Kidney epithelial cell (primary cell): ENCODE data around the gene CLSTN3. TPM values are rescaled to one million over a fixed set of nuclear protein-coding genes. Genes with fewer than 3 reads are reported as not detected.

ENCODE experiments used
- DNase-seq: peaks from one replicate; pipeline ENCODE4 v3.0.0-alpha.2; 2010; ENCODE audit warnings: low read depth
- H3K27me3 ChIP-seq: 2 replicates; pipeline ENCODE4 v1.6.0; 2011; ENCODE audit warnings: low read length; ENCODE audit not compliant: control insufficient read depth, insufficient read depth
- H3K36me3 ChIP-seq: 2 replicates; pipeline ENCODE4 v1.5.1; 2011; ENCODE audit warnings: low read length; ENCODE audit not compliant: control insufficient read depth, insufficient read depth
- H3K4me3 ChIP-seq: 2 replicates; pipeline ENCODE4 v1.5.1; 2011; ENCODE audit warnings: low read depth, mild to moderate bottlenecking, control low read depth, low read length
- CTCF ChIP-seq: IDR thresholded peaks from 2 replicates; pipeline ENCODE4 v1.5.1; 2011; ENCODE audit warnings: mild to moderate bottlenecking, moderate library complexity, low read length, control low read depth, inconsistent platforms; ENCODE audit not compliant: insufficient read depth, poor library complexity, severe bottlenecking
- total RNA-seq: library from RNA; depleted of rRNA; stranded (reverse); fragments of >200 nt; gene quantifications from 2 replicates; pipeline ENCODE4 v1.2.3, GENCODE V29; 2015

The CLSTN3 gene
- total RNA-seq, 1 donor from 2014 or later, result 61.3 TPM

- DNase-seq, result no peak
- no peak overlapping the region for H3K4me3 ChIP-seq
- TF ChIP-seq CTCF, result no peak
- H3K27me3 ChIP-seq, result peaks cover 6% of the 10 kb centered on the region
- peaks cover 1% of the 10 kb centered on the region for H3K36me3 ChIP-seq
Observed at GRCh38 chr12:7096006-7096932, 33.9 kb upstream of the CLSTN3 start.

GRCh38 chr12:7096979-7097378, 33.2 kb upstream of the CLSTN3 start:
- Histone ChIP-seq H3K27me3 (peaks cover 6% of the 10 kb centered on the region), H3K36me3 (peaks cover 1% of the 10 kb centered on the region), H3K4me3 (no peak overlapping the region)
- DNase-seq, result no peak
- no peak for TF ChIP-seq CTCF

GRCh38 chr12:7099290-7099996, 30.7 kb upstream of the CLSTN3 start:
- DNase-seq, result no peak
- Histone ChIP-seq H3K36me3 (peaks cover 2% of the 10 kb centered on the region), H3K27me3 (no peaks in the 10 kb centered on the region), H3K4me3 (no peak overlapping the region)
- TF ChIP-seq CTCF, result no peak

GRCh38 chr12:7100239-7100638, 29.9 kb upstream of the CLSTN3 start:
- no peak for DNase-seq
- H3K36me3 ChIP-seq, result peaks cover 2% of the 10 kb centered on the region

GRCh38 chr12:7101047-7101693, 29.0 kb upstream of the CLSTN3 start:
- H3K27me3 ChIP-seq, result no peaks in the 10 kb centered on the region
- DNase-seq, result no peak
- no peak for TF ChIP-seq CTCF
- peaks cover 2% of the 10 kb centered on the region for H3K36me3 ChIP-seq
- no peak overlapping the region for H3K4me3 ChIP-seq

More at GRCh38 chr12:7100239-7100638, 29.9 kb upstream of the CLSTN3 start:
- no peak overlapping the region for H3K4me3 ChIP-seq
- TF ChIP-seq CTCF, result no peak
- no peaks in the 10 kb centered on the region for H3K27me3 ChIP-seq
